ENCODE measurements around the gene TKT. TPM values are rescaled to one million over a fixed set of nuclear protein-coding genes. Genes with fewer than 3 reads are reported as not detected.

Gene TKT
- total and polyA plus RNA-seq, 2 of the 8 experiments (the other 6 are each of a cell fraction or from before 2014, with no cell fraction given): 418 to 986 TPM

- H3K27ac ChIP-seq (ENCODE audit: low read depth, low read length): no peak overlapping the region
- H2AK5ac ChIP-seq (ENCODE audit: low read depth, low read length): no peak overlapping the region
- H2BK12ac ChIP-seq (ENCODE audit: low read depth, low read length): no peak overlapping the region
- no peak overlapping the region for H4K8ac ChIP-seq (ENCODE audit: extremely low read depth, insufficient read depth, low read length)
- H2BK20ac ChIP-seq (ENCODE audit: low read length): no peak overlapping the region
- POLR2A ChIA-PET (ENCODE audit: partially characterized antibody): interaction anchor here (1.2 to 28.5 kb wide), 5 partner anchors 9 to 269 kb away, joined by 3 to 449 read pairs (median 7); partner anchors contain the start of gene TKT
- H4K20me1 ChIP-seq (replicated peaks in 1 of 2; ENCODE audit: control insufficient read depth in 1 of 2, insufficient read depth in 2 of 2, low read length in 2 of 2): peaks cover 14 to 39% of the 10 kb centered on the region in 2 experiments
- no peak overlapping the region for H3K18ac ChIP-seq (ENCODE audit: extremely low read depth, low read length)
- H3K4me1 ChIP-seq (replicated peaks in 1 of 4; ENCODE audit: control insufficient read depth in 3 of 4, insufficient read depth in 4 of 4, low read length in 3 of 4): peaks cover 0 to 2% (median 0%) of the 10 kb centered on the region in 4 experiments; a peak in 1 of 7 replicates
- no peak overlapping the region for H3K4me3 ChIP-seq (ENCODE audit: extremely low read depth in 1 of 4, insufficient read depth in 2 of 4, low read depth in 3 of 4, low read length in 4 of 4)
- no peak overlapping the region for H3K4me2 ChIP-seq (ENCODE audit: insufficient read depth in 1 of 2, low read depth in 2 of 2, low read length in 2 of 2)
- H4K91ac ChIP-seq (replicated peaks; ENCODE audit: insufficient read length, low read length): no peak overlapping the region
- H2BK5ac ChIP-seq (ENCODE audit: low read depth, low read length): no peak overlapping the region
- no peak overlapping the region for H3K9ac ChIP-seq (replicated peaks in 1 of 4; ENCODE audit: extremely low read depth in 1 of 4, low read depth in 3 of 4, low read length in 3 of 4)
- no peaks in the 10 kb centered on the region for H3K27me3 ChIP-seq (replicated peaks in 1 of 4; ENCODE audit: control insufficient read depth in 3 of 4, extremely low read depth in 1 of 4, insufficient read depth in 3 of 4, low read length in 3 of 4)
- H3K9me3 ChIP-seq (ENCODE audit: insufficient read depth in 2 of 2, low read depth in 1 of 2, low read length in 1 of 2): no peaks in the 10 kb centered on the region
- no peaks in the 10 kb centered on the region for H3K23me2 ChIP-seq (ENCODE audit: low read depth, low read length)
- CTCF ChIA-PET (ENCODE audit: partially characterized antibody): interaction anchor here (0.6 to 6.6 kb wide), 6 partner anchors 10 to 719 kb away, joined by 3 to 68 read pairs (median 4); no protein-coding TSS in a partner anchor
- WGBS, 2 experiments (ENCODE audit: extremely low coverage in 1 of 2, insufficient coverage in 1 of 2, insufficient read length in 1 of 2, insufficient replicate concordance in 2 of 2, low coverage in 1 of 2, low lambda C conversion rate in 2 of 2, missing lambda C conversion rate in 1 of 2): 94% methylated on average over 5 of the region's 5 CpGs; no CpG with 5 or more reads in 1 of the 2 experiments
- H2AFZ ChIP-seq (ENCODE audit: low read length): no peak overlapping the region
- no peak overlapping the region for H3K14ac ChIP-seq (ENCODE audit: insufficient read length)
- H4K5ac ChIP-seq (ENCODE audit: insufficient read length, low read depth, low read length): no peak overlapping the region
- H3K36me3 ChIP-seq (ENCODE audit: control insufficient read depth in 2 of 4, insufficient read depth in 4 of 4, low read length in 3 of 4): peaks cover 47 to 64% (median 61%) of the 10 kb centered on the region in 4 experiments
- no peaks in the 10 kb centered on the region; a peak in 1 of 4 replicates for H3K79me2 ChIP-seq (ENCODE audit: control insufficient read depth in 1 of 2, insufficient read depth in 2 of 2, low read length in 2 of 2)
- no peak overlapping the region for H2BK15ac ChIP-seq (ENCODE audit: low read length)
- no peaks in the 10 kb centered on the region; the same call in 1 of the 2 replicates for H3K79me1 ChIP-seq (ENCODE audit: low read depth, low read length)
- no peak overlapping the region for H2BK120ac ChIP-seq (replicated peaks; ENCODE audit: low read depth, low read length)
- no peak overlapping the region for H3K4ac ChIP-seq (replicated peaks; ENCODE audit: insufficient read length, low read depth, low read length)
- H3K56ac ChIP-seq (replicated peaks; ENCODE audit: insufficient read length, low read depth, low read length): no peak overlapping the region
- FAIRE-seq (no peak), DNase-seq (ENCODE audit: low read depth in 1 of 2, low spot score in 2 of 2) (no peak)
- no peak overlapping the region for H3K23ac ChIP-seq (ENCODE audit: insufficient read length)
- no peak for TF ChIP-seq JUN (IDR thresholded peaks at IDR 0.05; ENCODE audit: low read depth, low read length)
- TF ChIP-seq SP2 (IDR thresholded peaks at IDR 0.05; ENCODE audit: low read length): no peak
- no peak for TF ChIP-seq NANOG (IDR thresholded peaks at IDR 0.05; ENCODE audit: insufficient read depth, low read depth, low read length, poor library complexity, severe bottlenecking)
- TF ChIP-seq EGR1 (IDR thresholded peaks at IDR 0.05; ENCODE audit: borderline replicate concordance, low read depth, low read length): no peak
- no peak for TF ChIP-seq CEBPB (IDR thresholded peaks at IDR 0.05; ENCODE audit: low read depth, low read length)
- no peak for TF ChIP-seq POU5F1 (IDR thresholded peaks at IDR 0.05; ENCODE audit: low read depth, low read length)
- TF ChIP-seq, protein P1, sequence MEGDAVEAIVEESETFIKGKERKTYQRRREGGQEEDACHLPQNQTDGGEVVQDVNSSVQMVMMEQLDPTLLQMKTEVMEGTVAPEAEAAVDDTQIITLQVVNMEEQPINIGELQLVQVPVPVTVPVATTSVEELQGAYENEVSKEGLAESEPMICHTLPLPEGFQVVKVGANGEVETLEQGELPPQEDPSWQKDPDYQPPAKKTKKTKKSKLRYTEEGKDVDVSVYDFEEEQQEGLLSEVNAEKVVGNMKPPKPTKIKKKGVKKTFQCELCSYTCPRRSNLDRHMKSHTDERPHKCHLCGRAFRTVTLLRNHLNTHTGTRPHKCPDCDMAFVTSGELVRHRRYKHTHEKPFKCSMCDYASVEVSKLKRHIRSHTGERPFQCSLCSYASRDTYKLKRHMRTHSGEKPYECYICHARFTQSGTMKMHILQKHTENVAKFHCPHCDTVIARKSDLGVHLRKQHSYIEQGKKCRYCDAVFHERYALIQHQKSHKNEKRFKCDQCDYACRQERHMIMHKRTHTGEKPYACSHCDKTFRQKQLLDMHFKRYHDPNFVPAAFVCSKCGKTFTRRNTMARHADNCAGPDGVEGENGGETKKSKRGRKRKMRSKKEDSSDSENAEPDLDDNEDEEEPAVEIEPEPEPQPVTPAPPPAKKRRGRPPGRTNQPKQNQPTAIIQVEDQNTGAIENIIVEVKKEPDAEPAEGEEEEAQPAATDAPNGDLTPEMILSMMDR (IDR thresholded peaks at IDR 0.05; ENCODE audit: control extremely low read depth in 1 of 3, insufficient read depth in 1 of 3, low read depth in 1 of 3, low read length in 3 of 3): no peak
- TF ChIP-seq BCL11A (IDR thresholded peaks at IDR 0.05; ENCODE audit: low read depth in 2 of 2, low read length in 2 of 2): no peak
- TF ChIP-seq FOSL1 (IDR thresholded peaks at IDR 0.05; ENCODE audit: insufficient read depth, low read depth, low read length): no peak
- no peak for TF ChIP-seq E2F6 (IDR thresholded peaks at IDR 0.05)
Measured at GRCh38 chr3:53224536-53224935, 31.3 kb downstream of the TKT start.

Measured in H1 (cell line).